ENCODE results near the gene NAV2. TPM values are rescaled to one million over a fixed set of nuclear protein-coding genes. Genes with fewer than 3 reads are reported as not detected.

NAV2 gene
- total and polyA plus RNA-seq, 2 donors (not counting 1 experiment from before 2014, with no cell fraction given): 8.1 to 14.0 TPM

DNA sequence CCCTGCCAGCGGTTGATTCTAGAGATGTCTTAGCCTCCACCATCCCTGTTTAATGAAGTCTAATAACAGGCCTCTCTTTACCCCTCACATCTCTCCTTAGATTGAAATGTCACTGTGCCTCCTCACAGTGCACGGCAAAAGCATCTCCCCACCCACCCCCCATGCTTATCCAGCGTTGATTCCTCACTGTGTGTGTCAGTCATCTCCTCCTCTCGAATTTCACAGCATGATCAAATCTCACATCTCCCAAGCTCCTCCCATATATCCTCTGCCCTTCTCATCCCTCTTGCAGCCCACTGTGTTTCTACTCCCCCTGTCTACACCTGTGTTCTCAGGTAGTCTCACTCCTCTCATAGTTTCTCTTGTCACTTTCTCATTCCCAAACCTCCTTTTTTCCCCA lies 363.0 kb downstream of the NAV2 start:
- no peak for DNase-seq (ENCODE audit: low read depth in 2 of 2)
- no peak for TF ChIP-seq CTCF (conservative IDR thresholded peaks at IDR 0.05 in 1 of 2, IDR thresholded peaks at IDR 0.05 in 1 of 2; ENCODE audit: low read depth in 1 of 2, low read length in 2 of 2)
- Histone ChIP-seq H3K79me2 (ENCODE audit: control insufficient read depth, insufficient read depth, low read length) (no peaks in the 10 kb centered on the region), H2AFZ (ENCODE audit: low read length) (no peak overlapping the region), H3K36me3 (ENCODE audit: control insufficient read depth, insufficient read depth, low read length) (peaks cover 9% of the 10 kb centered on the region), H3K4me3 (replicated peaks in 1 of 4; ENCODE audit: control extremely low read depth in 1 of 4, insufficient read depth in 1 of 4, low read depth in 3 of 4, low read length in 4 of 4) (no peak overlapping the region), H3K4me1 (ENCODE audit: control insufficient read depth, extremely low read depth, insufficient read depth, low read length) (no peaks in the 10 kb centered on the region), H3K9ac (ENCODE audit: insufficient read depth, low read length) (no peak overlapping the region), H4K20me1 (ENCODE audit: control insufficient read depth, extremely low read depth, insufficient read depth, low read length) (no peaks in the 10 kb centered on the region), H3K27me3 (ENCODE audit: control insufficient read depth, insufficient read depth, low read length) (no peaks in the 10 kb centered on the region), H3K9me3 (ENCODE audit: control insufficient read depth, insufficient read depth, low read depth, low read length) (no peaks in the 10 kb centered on the region), H3K4me2 (ENCODE audit: extremely low read depth, insufficient read depth, low read length) (no peak overlapping the region), H3K27ac (ENCODE audit: insufficient read depth, low read length) (no peak overlapping the region)

GRCh38 chr11:20078846-20079245 lies 366.2 kb downstream of the NAV2 start:
- H2AFZ ChIP-seq (ENCODE audit: low read length): no peak overlapping the region
- no peaks in the 10 kb centered on the region for H3K27me3 ChIP-seq (ENCODE audit: control insufficient read depth, insufficient read depth, low read length)
- no peaks in the 10 kb centered on the region for H4K20me1 ChIP-seq (ENCODE audit: control insufficient read depth, extremely low read depth, insufficient read depth, low read length)
- H3K4me1 ChIP-seq (ENCODE audit: control insufficient read depth, extremely low read depth, insufficient read depth, low read length): no peaks in the 10 kb centered on the region
- H3K79me2 ChIP-seq (ENCODE audit: control insufficient read depth, insufficient read depth, low read length): no peaks in the 10 kb centered on the region
- H3K9ac ChIP-seq (ENCODE audit: insufficient read depth, low read length): no peak overlapping the region
- no peak for TF ChIP-seq EZH2 (IDR thresholded peaks at IDR 0.05; ENCODE audit: low read length, missing control alignments)
- TF ChIP-seq CTCF (conservative IDR thresholded peaks at IDR 0.05 in 1 of 2, IDR thresholded peaks at IDR 0.05 in 1 of 2; ENCODE audit: low read depth in 1 of 2, low read length in 2 of 2): no peak
- H3K36me3 ChIP-seq (ENCODE audit: control insufficient read depth, insufficient read depth, low read length): peaks cover 19% of the 10 kb centered on the region
- H3K4me2 ChIP-seq (ENCODE audit: extremely low read depth, insufficient read depth, low read length): no peak overlapping the region
- no peak overlapping the region for H3K27ac ChIP-seq (ENCODE audit: insufficient read depth, low read length)
- no peaks in the 10 kb centered on the region for H3K9me3 ChIP-seq (ENCODE audit: control insufficient read depth, insufficient read depth, low read depth, low read length)
- no peak overlapping the region for H3K4me3 ChIP-seq (replicated peaks in 1 of 4; ENCODE audit: control extremely low read depth in 1 of 4, insufficient read depth in 1 of 4, low read depth in 3 of 4, low read length in 4 of 4)
- DNase-seq (ENCODE audit: low read depth in 2 of 2): no peak

- no peaks in the 10 kb centered on the region for H3K9me3 ChIP-seq (ENCODE audit: control insufficient read depth, insufficient read depth, low read depth, low read length)
- H3K36me3 ChIP-seq (ENCODE audit: control insufficient read depth, insufficient read depth, low read length): peaks cover 19% of the 10 kb centered on the region
- no peak overlapping the region for H2AFZ ChIP-seq (ENCODE audit: low read length)
- H3K4me2 ChIP-seq (ENCODE audit: extremely low read depth, insufficient read depth, low read length): no peak overlapping the region
- TF ChIP-seq CTCF (conservative IDR thresholded peaks at IDR 0.05 in 1 of 2, IDR thresholded peaks at IDR 0.05 in 1 of 2; ENCODE audit: low read depth in 1 of 2, low read length in 2 of 2) (no peak), EZH2 (IDR thresholded peaks at IDR 0.05; ENCODE audit: low read length, missing control alignments) (no peak)
- no peaks in the 10 kb centered on the region for H3K27me3 ChIP-seq (ENCODE audit: control insufficient read depth, insufficient read depth, low read length)
- DNase-seq (ENCODE audit: low read depth in 2 of 2): no peak
- H4K20me1 ChIP-seq (ENCODE audit: control insufficient read depth, extremely low read depth, insufficient read depth, low read length): no peaks in the 10 kb centered on the region
- H3K4me3 ChIP-seq (replicated peaks in 1 of 4; ENCODE audit: control extremely low read depth in 1 of 4, insufficient read depth in 1 of 4, low read depth in 3 of 4, low read length in 4 of 4): no peak overlapping the region
- no peaks in the 10 kb centered on the region for H3K4me1 ChIP-seq (ENCODE audit: control insufficient read depth, extremely low read depth, insufficient read depth, low read length)
- H3K27ac ChIP-seq (ENCODE audit: insufficient read depth, low read length): no peak overlapping the region
- H3K79me2 ChIP-seq (ENCODE audit: control insufficient read depth, insufficient read depth, low read length): no peaks in the 10 kb centered on the region
- no peak overlapping the region for H3K9ac ChIP-seq (ENCODE audit: insufficient read depth, low read length)
These were observed 367.5 kb downstream of the NAV2 start for GRCh38 chr11:20080032-20080685.
